NCI-H748 (cell line): ENCODE results near the gene TAF4.

Experiments used
- DNase-seq: peaks from one replicate; lab custom pipeline; 2025; ENCODE audit not compliant: unreplicated experiment; lab: John Stamatoyannopoulos, UW

TAF4 gene

GRCh38 chr20:62025394-62025793, 40.3 kb downstream of the TAF4 start:
- DNase-seq, result no peak

GRCh38 chr20:62023935-62024334, 41.7 kb downstream of the TAF4 start:
- no peak for DNase-seq

GRCh38 chr20:62022575-62023139, 43.0 kb downstream of the TAF4 start:
- DNase-seq, result no peak

GRCh38 chr20:62021793-62022385, 43.8 kb downstream of the TAF4 start:
- no peak for DNase-seq

GRCh38 chr20:62020935-62021701, 44.6 kb downstream of the TAF4 start:
- DNase-seq, result no peak

- DNase-seq, result no peak
Measured at GRCh38 chr20:62019881-62020492, 45.7 kb downstream of the TAF4 start.

GRCh38 chr20:62019144-62019805, 46.4 kb downstream of the TAF4 start:
- no peak for DNase-seq

GRCh38 chr20:62018437-62019143, 47.1 kb downstream of the TAF4 start:
- no peak for DNase-seq

- no peak for DNase-seq
Measured at GRCh38 chr20:62015540-62016288, 50.0 kb downstream of the TAF4 start.

- no peak for DNase-seq
Measured at GRCh38 chr20:62014889-62015537, 50.7 kb downstream of the TAF4 start.

- DNase-seq, result no peak
Measured at GRCh38 chr20:62014488-62014775, 51.2 kb downstream of the TAF4 start.

- no peak for DNase-seq
Measured at GRCh38 chr20:62012631-62013030, 53.0 kb downstream of the TAF4 start.

GRCh38 chr20:62011938-62012534, 53.6 kb downstream of the TAF4 start:
- DNase-seq, result no peak

GRCh38 chr20:62011403-62011790, 54.3 kb downstream of the TAF4 start:
- no peak for DNase-seq

GRCh38 chr20:62010551-62011402, 54.9 kb downstream of the TAF4 start:
- DNase-seq, result peak; percentile 30

GRCh38 chr20:62009869-62010445, 55.7 kb downstream of the TAF4 start:
- DNase-seq, result no peak

- no peak for DNase-seq
Measured at GRCh38 chr20:62009322-62009721, 56.4 kb downstream of the TAF4 start.

GRCh38 chr20:62008643-62009183, 57.0 kb downstream of the TAF4 start:
- no peak for DNase-seq
